Adipose tissue (tissue), 3 donors: ENCODE measurements around the gene PPM1G. TPM values are rescaled to one million over a fixed set of nuclear protein-coding genes. Genes with fewer than 3 reads are reported as not detected.
"Not testable (repeated sequence)": the region's sequence is repeated elsewhere in the genome, so short reads cannot be mapped to it uniquely, and the experiment has no call there.

ENCODE experiments used
- H3K27ac ChIP-seq: one replicate; pipeline ENCODE4 v1.5.1; 2013; ENCODE audit warnings: low read depth, low read length
- WGBS, 3 donors: extraction: QIAGEN DNeasy Blood & Tissue Kit; methylation state at CpG; one replicate each; pipeline ENCODE4 v1.1.7; 2013; 5-methylcytosine and 5-hydroxymethylcytosine counted together
- polyA plus RNA-seq, 3 donors: library from polyadenylated mRNA; stranded (reverse); fragments of 200-250 nt; gene quantifications; one replicate each; pipeline ENCODE4 v1.2.3, GENCODE V29; 2013
- donor health status: healthy with polysubstance abuse.
- donor health status: Bipolar disorder and iron deficiency.
- donor health status: healthy.

Gene PPM1G
- polyA plus RNA-seq, 3 donors, result 40.7 to 79.5 (median 46.3) TPM

GRCh38 chr2:27353762-27354596 lies 55.4 kb downstream of the PPM1G start:
- WGBS, 3 donors, result 71 to 75% (median 73%) methylated on average over 7 of the region's 7 CpGs
- H3K27ac ChIP-seq, result no peak overlapping the region

- not testable (repeated sequence) for H3K27ac ChIP-seq
- WGBS, 3 donors, result 93 to 97% (median 95%) methylated on average over 5 of the region's 5 CpGs
Measured at GRCh38 chr2:27353386-27353761, 56.0 kb downstream of the PPM1G start.

GRCh38 chr2:27351802-27352598 lies 57.4 kb downstream of the PPM1G start:
- H3K27ac ChIP-seq, result no peak overlapping the region
- 77 to 83% (median 77%) methylated on average over 6 of the region's 6 CpGs for WGBS, 3 donors

- no peak overlapping the region for H3K27ac ChIP-seq
- 57 to 90% (median 87%) methylated on average over 7 of the region's 7 CpGs for WGBS, 3 donors
Measured at GRCh38 chr2:27350106-27350693, 59.2 kb downstream of the PPM1G start.

- 94 to 97% (median 95%) methylated on average over 2 of the region's 2 CpGs for WGBS, 3 donors
- no peak overlapping the region for H3K27ac ChIP-seq
Measured at GRCh38 chr2:27347641-27348040, 61.8 kb downstream of the PPM1G start.

GRCh38 chr2:27336173-27336572 lies 73.2 kb downstream of the PPM1G start:
- 92 to 95% (median 94%) methylated on average over 7 of the region's 7 CpGs for WGBS, 3 donors

GRCh38 chr2:27335311-27335710 lies 74.1 kb downstream of the PPM1G start:
- H3K27ac ChIP-seq, result no peak overlapping the region
- WGBS, 3 donors, result 86 to 95% (median 93%) methylated on average over 3 of the region's 3 CpGs

More at GRCh38 chr2:27336173-27336572, 73.2 kb downstream of the PPM1G start:
- no peak overlapping the region for H3K27ac ChIP-seq

Other genes with a start within 250 kb of the PPM1G start
- gene ATRAID, start 197.6 kb downstream of the PPM1G start, polyA plus RNA-seq, result 100 to 1,000 TPM in 2 of 3 donors, 10 to 100 TPM in 1; 93.7 to 176 (median 170) TPM
- gene SLC5A6, start 197.3 kb downstream of the PPM1G start, polyA plus RNA-seq, result 100 to 1,000 TPM in 1 of 3 donors, 10 to 100 TPM in 2; 23.4 to 287 (median 33.4) TPM
- 10 to 100 TPM; 11.1 to 18.6 (median 15.9) TPM for gene CAD, start 192.2 kb downstream of the PPM1G start, polyA plus RNA-seq
- under 1 TPM; 0.08 to 0.22 (median 0.22) TPM for gene SLC30A3, start 146.5 kb downstream of the PPM1G start, polyA plus RNA-seq
- gene DNAJC5G, start 134.2 kb downstream of the PPM1G start, polyA plus RNA-seq, result under 1 TPM in 1 of 3 donors, not detected in 2; 0.07 TPM
- 1 to 10 TPM in 1 of 3 donors, under 1 TPM in 2; 0.03 to 1.3 (median 0.90) TPM for gene TRIM54, start 127.2 kb downstream of the PPM1G start, polyA plus RNA-seq
- gene UCN, start 101.1 kb downstream of the PPM1G start, polyA plus RNA-seq, result 1 to 10 TPM in 2 of 3 donors, under 1 TPM in 1; 0.83 to 1.8 (median 1.7) TPM
- gene MPV17, start 86.5 kb downstream of the PPM1G start, polyA plus RNA-seq, result 100 to 1,000 TPM in 1 of 3 donors, 10 to 100 TPM in 2; 39.8 to 103 (median 76.3) TPM
- 10 to 100 TPM; 18.0 to 23.9 (median 21.4) TPM for gene GTF3C2, start 52.8 kb downstream of the PPM1G start, polyA plus RNA-seq
- 10 to 100 TPM; 37.7 to 42.5 (median 40.6) TPM for gene EIF2B4, start 39.3 kb downstream of the PPM1G start, polyA plus RNA-seq
- gene SNX17, start 39.0 kb downstream of the PPM1G start, polyA plus RNA-seq, result 100 to 1,000 TPM in 2 of 3 donors, 10 to 100 TPM in 1; 49.3 to 104 (median 101) TPM
- gene ZNF513, start 28.9 kb downstream of the PPM1G start, polyA plus RNA-seq, result 10 to 100 TPM in 2 of 3 donors, 1 to 10 TPM in 1; 8.6 to 19.9 (median 12.5) TPM
- 10 to 100 TPM; 44.9 to 67.0 (median 65.7) TPM for gene NRBP1, start 19.0 kb upstream of the PPM1G start, polyA plus RNA-seq
- 10 to 100 TPM in 1 of 3 donors, 1 to 10 TPM in 2; 2.4 to 52.8 (median 6.1) TPM for gene KRTCAP3, start 32.8 kb upstream of the PPM1G start, polyA plus RNA-seq
- gene IFT172, start 80.2 kb upstream of the PPM1G start, polyA plus RNA-seq, result 10 to 100 TPM; 11.3 to 23.7 (median 13.3) TPM
- 100 to 1,000 TPM in 1 of 3 donors, 10 to 100 TPM in 2; 38.5 to 158 (median 53.5) TPM for gene FNDC4, start 85.6 kb upstream of the PPM1G start, polyA plus RNA-seq
- 1 to 10 TPM in 2 of 3 donors, not detected in 1; 3.0 to 5.7 TPM for gene GCKR, start 87.2 kb upstream of the PPM1G start, polyA plus RNA-seq
- gene ZNF512, start 173.5 kb upstream of the PPM1G start, polyA plus RNA-seq, result 10 to 100 TPM in 1 of 3 donors, 1 to 10 TPM in 2; 5.4 to 18.8 (median 7.4) TPM
- gene CCDC121, start 219.4 kb upstream of the PPM1G start, polyA plus RNA-seq, result 1 to 10 TPM; 1.5 to 4.7 (median 1.7) TPM
- 10 to 100 TPM; 19.7 to 25.7 (median 20.2) TPM for gene GPN1, start 219.5 kb upstream of the PPM1G start, polyA plus RNA-seq